Skeletal muscle cell (primary cell): ENCODE data around the gene ITPRID2.
"Not testable (repeated sequence)": the region's sequence is repeated elsewhere in the genome, so short reads cannot be mapped to it uniquely, and the experiment has no call there.

Experiments used
- DNase-seq: peaks from one replicate; pipeline ENCODE4 v3.0.0-alpha.2; 2010; ENCODE audit warnings: low read depth
- H3K4me3 ChIP-seq: 2 replicates; pipeline ENCODE4 v1.5.1; 2011; ENCODE audit warnings: low read depth, mild to moderate bottlenecking, control low read depth, low read length, moderate library complexity

The ITPRID2 gene

GRCh38 chr2:181953881-181954537, 62.5 kb downstream of the ITPRID2 start:
- no peak for DNase-seq
- H3K4me3 ChIP-seq = peak overlapping the region; percentile 33

- peak overlapping the region; percentile 33 for H3K4me3 ChIP-seq
- DNase-seq = no peak
These were observed 63.0 kb downstream of the ITPRID2 start for GRCh38 chr2:181954538-181954883.

GRCh38 chr2:181955010-181955409, 63.5 kb downstream of the ITPRID2 start:
- DNase-seq = no peak
- no peak overlapping the region for H3K4me3 ChIP-seq

GRCh38 chr2:181955866-181956265, 64.3 kb downstream of the ITPRID2 start:
- H3K4me3 ChIP-seq, DNase-seq: not testable (repeated sequence)

GRCh38 chr2:181957668-181958067, 66.1 kb downstream of the ITPRID2 start:
- no peak overlapping the region for H3K4me3 ChIP-seq
- DNase-seq = no peak

- H3K4me3 ChIP-seq = no peak overlapping the region
- DNase-seq = no peak
These were observed 67.2 kb downstream of the ITPRID2 start for GRCh38 chr2:181958726-181959125.

- DNase-seq = no peak
These were observed 68.0 kb downstream of the ITPRID2 start for GRCh38 chr2:181959508-181959907.

GRCh38 chr2:181961167-181961566, 69.6 kb downstream of the ITPRID2 start:
- DNase-seq, H3K4me3 ChIP-seq: not testable (repeated sequence)

More at GRCh38 chr2:181959508-181959907, 68.0 kb downstream of the ITPRID2 start:
- H3K4me3 ChIP-seq = no peak overlapping the region

GRCh38 chr2:181962142-181962541, 70.6 kb downstream of the ITPRID2 start:
- no peak for DNase-seq
- H3K4me3 ChIP-seq = no peak overlapping the region

GRCh38 chr2:181970160-181970794, 78.7 kb downstream of the ITPRID2 start:
- DNase-seq = no peak
- no peak overlapping the region for H3K4me3 ChIP-seq

- H3K4me3 ChIP-seq = no peak overlapping the region
- no peak for DNase-seq
These were observed 79.5 kb downstream of the ITPRID2 start for GRCh38 chr2:181971032-181971431.

- H3K4me3 ChIP-seq = no peak overlapping the region
- no peak for DNase-seq
These were observed 81.1 kb downstream of the ITPRID2 start for GRCh38 chr2:181972431-181973170.

- no peak overlapping the region for H3K4me3 ChIP-seq
- DNase-seq = no peak
These were observed 81.7 kb downstream of the ITPRID2 start for GRCh38 chr2:181973171-181973783.

- no peak for DNase-seq
- H3K4me3 ChIP-seq = no peak overlapping the region
These were observed 86.3 kb downstream of the ITPRID2 start for GRCh38 chr2:181977661-181978350.

GRCh38 chr2:181978351-181979150, 87.0 kb downstream of the ITPRID2 start:
- no peak for DNase-seq
- no peak overlapping the region for H3K4me3 ChIP-seq
